ENCODE results near the gene VSTM2A.
"Not testable (repeated sequence)": the region's sequence is repeated elsewhere in the genome, so short reads cannot be mapped to it uniquely, and the experiment has no call there.

The VSTM2A gene

GRCh38 chr7:54541669-54542625 lies at the start of gene VSTM2A:
Gene VSTM2A (plus strand): TSS chr7:54542375. CDS start chr7:54542731, 356 bp downstream.
- no peak for DNase-seq (ENCODE audit: extremely low read depth, low read depth)

GRCh38 chr7:54504531-54504930 lies 37.6 kb upstream of the VSTM2A start:
- DNase-seq (ENCODE audit: extremely low read depth, low read depth), result not testable (repeated sequence)

More at GRCh38 chr7:54541669-54542625, at the start of gene VSTM2A:
- no peak for TF ChIP-seq CTCF (IDR thresholded peaks at IDR 0.05; ENCODE audit: low read depth, low read length)

- no peak for DNase-seq (ENCODE audit: extremely low read depth, low read depth)
- no peak for TF ChIP-seq CTCF (IDR thresholded peaks at IDR 0.05; ENCODE audit: low read depth, low read length)
Measured at GRCh38 chr7:54529568-54529967, 12.6 kb upstream of the VSTM2A start.

- no peak for TF ChIP-seq CTCF (IDR thresholded peaks at IDR 0.05; ENCODE audit: low read depth, low read length)
- no peak for DNase-seq (ENCODE audit: extremely low read depth, low read depth)
Measured at GRCh38 chr7:54538122-54538521, 4.1 kb upstream of the VSTM2A start.

GRCh38 chr7:54543051-54543488 lies 895 bp downstream of the VSTM2A start:
- TF ChIP-seq CTCF (IDR thresholded peaks at IDR 0.05; ENCODE audit: low read depth, low read length), result no peak
- DNase-seq (ENCODE audit: extremely low read depth, low read depth), result no peak

GRCh38 chr7:54544149-54544526 lies 2.0 kb downstream of the VSTM2A start:
- no peak for TF ChIP-seq CTCF (IDR thresholded peaks at IDR 0.05; ENCODE audit: low read depth, low read length)

GRCh38 chr7:54544527-54545240 lies 2.5 kb downstream of the VSTM2A start:
- TF ChIP-seq CTCF (IDR thresholded peaks at IDR 0.05; ENCODE audit: low read depth, low read length), result no peak
- no peak for DNase-seq (ENCODE audit: extremely low read depth, low read depth)

More at GRCh38 chr7:54544149-54544526, 2.0 kb downstream of the VSTM2A start:
- DNase-seq (ENCODE audit: extremely low read depth, low read depth), result no peak

Data from AG09319 (cell line).